LNCAP (cell line): ENCODE results near the gene GRIA3.

ENCODE experiments used
- CTCF ChIP-seq: fragments of 450-650 bp; IDR thresholded peaks from 2 replicates; pipeline ENCODE4 v1.5.1; 2017; ENCODE audit warnings: mild to moderate bottlenecking

GRIA3 gene

GRCh38 chrX:123331859-123332258 is 147.8 kb downstream of the GRIA3 start:
- TF ChIP-seq CTCF = no peak

GRCh38 chrX:123336666-123337065 is 152.6 kb downstream of the GRIA3 start:
- TF ChIP-seq CTCF = no peak

GRCh38 chrX:123337886-123338639 is 154.0 kb downstream of the GRIA3 start:
- TF ChIP-seq CTCF = no peak

- TF ChIP-seq CTCF = no peak
These were observed 155.3 kb downstream of the GRIA3 start for GRCh38 chrX:123339221-123339905.

- TF ChIP-seq CTCF = no peak
These were observed 156.6 kb downstream of the GRIA3 start for GRCh38 chrX:123340696-123341095.

GRCh38 chrX:123348468-123348867 is 164.4 kb downstream of the GRIA3 start:
- no peak for TF ChIP-seq CTCF

- no peak for TF ChIP-seq CTCF
These were observed 166.1 kb downstream of the GRIA3 start for GRCh38 chrX:123350226-123350625.
